ENCODE measurements around the gene GABBR2.

Gene GABBR2

DNA sequence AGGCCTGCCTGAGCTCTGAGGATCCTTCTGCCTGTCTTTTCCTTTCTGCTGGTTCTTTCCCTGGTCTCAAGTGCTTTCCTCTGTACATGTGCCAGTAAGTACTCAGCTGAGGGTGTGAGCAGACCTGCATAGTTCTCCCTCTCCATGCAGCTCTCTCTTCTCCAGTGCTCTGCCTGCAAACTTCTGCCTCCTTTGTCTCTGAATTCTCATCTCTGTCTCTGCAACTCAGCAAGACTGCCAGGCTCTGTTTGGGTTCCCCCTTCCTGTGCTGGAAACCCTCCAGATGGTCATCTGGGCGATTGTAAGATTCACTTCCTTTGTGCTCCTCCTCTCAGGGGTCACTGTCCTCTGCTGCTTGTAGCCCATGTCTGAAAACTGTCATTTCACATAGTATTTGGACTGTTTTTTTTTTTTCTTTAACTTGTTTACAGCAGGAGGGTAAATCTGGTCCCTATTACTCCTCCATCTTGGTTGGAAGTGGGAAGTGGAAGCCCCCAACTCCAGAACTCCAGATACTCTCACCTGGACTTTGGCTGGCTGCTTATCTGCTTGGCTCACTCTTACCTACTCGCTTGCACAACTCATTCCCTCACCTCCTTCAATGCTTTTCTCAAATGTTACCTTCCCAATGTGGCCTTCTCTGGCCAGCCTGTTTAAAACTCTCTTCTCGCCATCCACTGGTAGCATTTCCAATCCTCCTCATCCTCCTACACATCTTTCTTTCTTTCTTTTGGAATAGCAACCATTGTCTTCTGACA, 278.0 kb downstream of the GABBR2 start:
- Histone ChIP-seq H3K36me3 (ENCODE audit: control insufficient read depth, insufficient read depth, low read length) (no peaks in the 10 kb centered on the region), H3K9ac (ENCODE audit: low read depth, low read length) (no peak overlapping the region), H3K27me3 (ENCODE audit: control insufficient read depth, insufficient read depth, low read length) (no peaks in the 10 kb centered on the region), H3K9me3 (ENCODE audit: control insufficient read depth, insufficient read depth, low read length) (no peaks in the 10 kb centered on the region), H3K4me1 (ENCODE audit: control insufficient read depth, insufficient read depth, low read length) (no peaks in the 10 kb centered on the region), H3K4me3 (ENCODE audit: low read depth, low read length) (no peak overlapping the region), H3K27ac (ENCODE audit: low read depth, low read length) (no peak overlapping the region)

DNA sequence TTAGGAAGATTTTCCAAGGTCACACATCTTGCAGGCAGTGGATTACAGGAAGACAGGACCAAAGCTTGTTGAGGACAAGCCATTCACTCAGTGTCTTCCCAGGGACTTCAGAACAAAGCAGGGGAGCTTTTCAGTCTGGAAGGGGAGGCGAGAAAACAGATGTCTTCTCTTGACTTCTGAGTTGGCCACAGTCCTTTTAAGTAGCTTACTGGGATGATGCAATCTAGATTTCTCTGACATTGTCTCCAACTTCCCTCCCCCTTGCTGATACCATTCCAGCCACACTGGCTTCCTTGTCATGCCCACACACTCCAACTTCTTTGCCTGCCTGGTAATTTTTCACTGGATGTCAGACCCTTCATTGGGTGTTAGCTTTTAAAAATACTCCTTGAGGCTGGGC, 279.1 kb downstream of the GABBR2 start:
- H3K36me3 ChIP-seq (ENCODE audit: control insufficient read depth, insufficient read depth, low read length): no peaks in the 10 kb centered on the region
- no peak overlapping the region for H3K27ac ChIP-seq (ENCODE audit: low read depth, low read length)
- no peaks in the 10 kb centered on the region for H3K4me1 ChIP-seq (ENCODE audit: control insufficient read depth, insufficient read depth, low read length)
- no peaks in the 10 kb centered on the region for H3K27me3 ChIP-seq (ENCODE audit: control insufficient read depth, insufficient read depth, low read length)
- no peak overlapping the region for H3K9ac ChIP-seq (ENCODE audit: low read depth, low read length)
- no peaks in the 10 kb centered on the region for H3K9me3 ChIP-seq (ENCODE audit: control insufficient read depth, insufficient read depth, low read length)
- no peak overlapping the region for H3K4me3 ChIP-seq (ENCODE audit: low read depth, low read length)

GRCh38 chr9:98428454-98428853, 280.3 kb downstream of the GABBR2 start:
- Histone ChIP-seq H3K36me3 (ENCODE audit: control insufficient read depth, insufficient read depth, low read length) (no peaks in the 10 kb centered on the region), H3K27me3 (ENCODE audit: control insufficient read depth, insufficient read depth, low read length) (no peaks in the 10 kb centered on the region), H3K4me3 (ENCODE audit: low read depth, low read length) (no peak overlapping the region), H3K9ac (ENCODE audit: low read depth, low read length) (no peak overlapping the region), H3K27ac (ENCODE audit: low read depth, low read length) (no peak overlapping the region), H3K9me3 (ENCODE audit: control insufficient read depth, insufficient read depth, low read length) (no peaks in the 10 kb centered on the region), H3K4me1 (ENCODE audit: control insufficient read depth, insufficient read depth, low read length) (no peaks in the 10 kb centered on the region)

DNA sequence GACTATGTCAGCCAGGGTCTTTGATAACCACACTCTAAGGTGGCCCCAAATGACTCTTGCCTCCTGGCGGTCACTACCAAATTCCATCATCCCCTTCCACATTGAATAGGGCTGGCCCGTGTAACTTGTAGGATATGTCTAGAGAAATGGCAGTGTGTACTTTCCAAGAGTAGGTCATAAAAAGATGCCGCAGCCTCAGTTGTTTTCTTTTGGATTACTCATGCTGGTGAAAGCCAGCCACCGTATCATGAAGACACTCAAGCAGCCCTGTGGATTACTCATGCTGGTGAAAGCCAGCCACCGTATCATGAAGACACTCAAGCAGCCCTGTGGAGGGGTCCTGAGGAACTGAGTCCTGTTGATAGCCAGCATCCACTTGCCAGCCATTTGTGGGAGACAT, 281.2 kb downstream of the GABBR2 start:
- H3K27me3 ChIP-seq (ENCODE audit: control insufficient read depth, insufficient read depth, low read length): no peaks in the 10 kb centered on the region
- no peaks in the 10 kb centered on the region for H3K9me3 ChIP-seq (ENCODE audit: control insufficient read depth, insufficient read depth, low read length)
- H3K9ac ChIP-seq (ENCODE audit: low read depth, low read length): no peak overlapping the region
- H3K36me3 ChIP-seq (ENCODE audit: control insufficient read depth, insufficient read depth, low read length): no peaks in the 10 kb centered on the region
- H3K4me1 ChIP-seq (ENCODE audit: control insufficient read depth, insufficient read depth, low read length): no peaks in the 10 kb centered on the region
- H3K4me3 ChIP-seq (ENCODE audit: low read depth, low read length): no peak overlapping the region
- no peak overlapping the region for H3K27ac ChIP-seq (ENCODE audit: low read depth, low read length)

- Histone ChIP-seq H3K27me3 (ENCODE audit: control insufficient read depth, insufficient read depth, low read length) (no peaks in the 10 kb centered on the region), H3K4me3 (ENCODE audit: low read depth, low read length) (no peak overlapping the region), H3K9ac (ENCODE audit: low read depth, low read length) (no peak overlapping the region), H3K36me3 (ENCODE audit: control insufficient read depth, insufficient read depth, low read length) (no peaks in the 10 kb centered on the region), H3K4me1 (ENCODE audit: control insufficient read depth, insufficient read depth, low read length) (no peaks in the 10 kb centered on the region), H3K9me3 (ENCODE audit: control insufficient read depth, insufficient read depth, low read length) (no peaks in the 10 kb centered on the region), H3K27ac (ENCODE audit: low read depth, low read length) (no peak overlapping the region)
Measured at GRCh38 chr9:98425079-98425478, 283.7 kb downstream of the GABBR2 start.

DNA sequence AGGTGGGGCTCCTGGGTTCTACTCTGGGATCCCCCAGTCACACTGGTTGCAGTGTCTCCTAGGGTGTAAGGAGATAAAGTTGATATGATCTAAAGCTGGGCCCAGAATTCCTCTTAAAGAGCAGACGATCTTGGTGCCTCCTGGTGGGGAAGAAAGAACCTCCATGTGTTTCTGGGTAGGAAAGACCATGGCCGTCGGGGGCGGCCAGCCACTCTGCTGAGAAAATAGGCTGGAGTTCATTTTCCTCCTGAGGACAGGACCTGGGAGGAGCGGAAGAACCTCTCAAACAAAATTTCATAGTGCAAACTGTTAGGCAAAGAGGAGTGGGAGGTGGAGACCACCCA, 289.5 kb downstream of the GABBR2 start:
- H3K27me3 ChIP-seq (ENCODE audit: control insufficient read depth, insufficient read depth, low read length): no peaks in the 10 kb centered on the region
- no peak overlapping the region for H3K9ac ChIP-seq (ENCODE audit: low read depth, low read length)
- no peak overlapping the region for H3K4me3 ChIP-seq (ENCODE audit: low read depth, low read length)
- H3K4me1 ChIP-seq (ENCODE audit: control insufficient read depth, insufficient read depth, low read length): no peaks in the 10 kb centered on the region; the same call in 1 of the 2 replicates
- no peak overlapping the region for H3K27ac ChIP-seq (ENCODE audit: low read depth, low read length)
- no peaks in the 10 kb centered on the region for H3K9me3 ChIP-seq (ENCODE audit: control insufficient read depth, insufficient read depth, low read length)
- H3K36me3 ChIP-seq (ENCODE audit: control insufficient read depth, insufficient read depth, low read length): no peaks in the 10 kb centered on the region

DNA sequence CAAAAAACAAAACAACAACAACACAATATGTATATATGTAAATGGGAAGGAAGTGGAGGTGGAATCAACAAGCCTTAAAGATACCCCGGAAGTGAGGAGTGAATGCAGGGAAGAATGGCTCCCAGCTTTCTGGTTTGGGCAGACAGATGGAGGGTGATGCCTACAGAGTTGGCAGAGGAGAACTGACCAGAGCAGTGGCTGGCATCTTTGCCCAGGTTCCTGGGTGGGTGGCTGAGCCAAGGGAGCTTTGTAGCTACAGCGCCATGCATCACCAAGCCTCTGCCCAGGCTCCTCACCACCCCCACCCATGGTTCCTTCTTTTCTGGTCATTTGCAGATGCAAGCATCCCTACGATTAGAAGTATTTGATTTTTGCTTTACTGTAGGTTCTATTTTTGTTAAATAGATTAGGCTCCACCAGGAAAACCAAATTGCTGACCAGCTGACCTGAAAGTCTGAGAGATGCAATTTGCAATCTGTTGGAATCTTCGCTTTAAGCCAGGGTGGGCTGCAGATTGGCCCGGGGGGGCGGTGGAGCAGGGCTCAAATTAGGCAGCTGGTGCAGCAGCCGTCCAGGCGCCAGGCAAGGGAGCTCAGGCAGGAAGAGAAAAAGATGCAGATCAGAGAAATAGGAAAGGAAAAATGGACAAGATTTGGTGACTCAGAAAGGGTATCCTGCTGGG, 290.0 kb downstream of the GABBR2 start:
- no peaks in the 10 kb centered on the region for H3K27me3 ChIP-seq (ENCODE audit: control insufficient read depth, insufficient read depth, low read length)
- H3K9ac ChIP-seq (ENCODE audit: low read depth, low read length): no peak overlapping the region
- H3K27ac ChIP-seq (ENCODE audit: low read depth, low read length): no peak overlapping the region
- no peaks in the 10 kb centered on the region; the same call in 1 of the 2 replicates for H3K4me1 ChIP-seq (ENCODE audit: control insufficient read depth, insufficient read depth, low read length)
- H3K9me3 ChIP-seq (ENCODE audit: control insufficient read depth, insufficient read depth, low read length): no peaks in the 10 kb centered on the region
- H3K4me3 ChIP-seq (ENCODE audit: low read depth, low read length): no peak overlapping the region
- H3K36me3 ChIP-seq (ENCODE audit: control insufficient read depth, insufficient read depth, low read length): no peaks in the 10 kb centered on the region

GRCh38 chr9:98416294-98417248, 292.2 kb downstream of the GABBR2 start:
- Histone ChIP-seq H3K27ac (ENCODE audit: low read depth, low read length) (no peak overlapping the region), H3K36me3 (ENCODE audit: control insufficient read depth, insufficient read depth, low read length) (no peaks in the 10 kb centered on the region), H3K9ac (ENCODE audit: low read depth, low read length) (no peak overlapping the region), H3K9me3 (ENCODE audit: control insufficient read depth, insufficient read depth, low read length) (no peaks in the 10 kb centered on the region), H3K27me3 (ENCODE audit: control insufficient read depth, insufficient read depth, low read length) (no peaks in the 10 kb centered on the region), H3K4me3 (ENCODE audit: low read depth, low read length) (no peak overlapping the region), H3K4me1 (ENCODE audit: control insufficient read depth, insufficient read depth, low read length) (peaks cover 12% of the 10 kb centered on the region)

DNA sequence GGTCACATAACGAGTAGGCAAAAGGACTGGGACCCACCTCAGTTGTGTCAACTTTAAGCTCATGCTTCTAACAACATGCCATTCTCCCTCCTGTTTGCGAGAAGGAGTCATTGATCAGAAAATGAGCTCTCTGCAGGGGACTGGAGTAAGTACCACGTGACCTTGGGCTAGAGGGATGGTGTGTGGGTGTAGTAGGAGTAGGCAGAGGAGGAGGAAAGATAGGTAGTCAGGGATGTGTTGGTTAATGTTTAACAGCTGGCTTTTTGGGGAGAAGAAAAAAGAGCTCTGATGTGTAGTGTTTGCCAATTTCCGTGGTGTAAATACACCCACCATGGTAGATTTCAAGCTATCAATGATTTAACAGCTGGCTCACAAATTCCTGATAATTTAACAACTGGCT, 293.0 kb downstream of the GABBR2 start:
- Histone ChIP-seq H3K36me3 (ENCODE audit: control insufficient read depth, insufficient read depth, low read length) (no peaks in the 10 kb centered on the region), H3K4me1 (ENCODE audit: control insufficient read depth, insufficient read depth, low read length) (peaks cover 13% of the 10 kb centered on the region), H3K27me3 (ENCODE audit: control insufficient read depth, insufficient read depth, low read length) (no peaks in the 10 kb centered on the region), H3K4me3 (ENCODE audit: low read depth, low read length) (no peak overlapping the region), H3K27ac (ENCODE audit: low read depth, low read length) (no peak overlapping the region), H3K9ac (ENCODE audit: low read depth, low read length) (no peak overlapping the region), H3K9me3 (ENCODE audit: control insufficient read depth, insufficient read depth, low read length) (no peaks in the 10 kb centered on the region)

DNA sequence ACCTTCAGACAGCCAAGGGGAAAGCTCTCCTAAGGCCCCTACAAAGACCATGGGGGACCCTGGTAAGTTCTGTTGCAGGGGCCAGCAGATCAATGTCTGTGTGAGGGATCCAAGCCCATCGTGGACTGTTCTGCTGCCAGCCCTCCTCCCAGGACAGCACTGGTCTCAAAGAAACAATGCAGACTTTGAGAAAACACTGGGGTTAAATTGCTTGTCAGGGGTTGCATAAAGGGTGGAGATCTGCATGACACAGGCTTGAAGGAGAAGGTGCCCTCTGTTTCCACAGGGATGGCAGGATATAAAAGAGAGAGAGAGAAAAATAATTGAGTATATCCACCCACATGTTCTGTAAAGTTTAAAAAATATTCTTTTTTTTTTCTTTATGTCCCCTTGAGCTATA, 295.7 kb downstream of the GABBR2 start:
- H3K27me3 ChIP-seq (ENCODE audit: control insufficient read depth, insufficient read depth, low read length): no peaks in the 10 kb centered on the region
- no peaks in the 10 kb centered on the region for H3K9me3 ChIP-seq (ENCODE audit: control insufficient read depth, insufficient read depth, low read length)
- H3K27ac ChIP-seq (ENCODE audit: low read depth, low read length): no peak overlapping the region
- no peaks in the 10 kb centered on the region for H3K36me3 ChIP-seq (ENCODE audit: control insufficient read depth, insufficient read depth, low read length)
- H3K4me1 ChIP-seq (ENCODE audit: control insufficient read depth, insufficient read depth, low read length): peaks cover 18% of the 10 kb centered on the region
- no peak overlapping the region for H3K4me3 ChIP-seq (ENCODE audit: low read depth, low read length)
- H3K9ac ChIP-seq (ENCODE audit: low read depth, low read length): no peak overlapping the region

All from HUES48 (cell line).